NCI-H446 (cell line): Measurements from ENCODE around the gene CNOT1.
"Not testable (repeated sequence)": the region's sequence is repeated elsewhere in the genome, so short reads cannot be mapped to it uniquely, and the experiment has no call there.

Source experiments
- DNase-seq, 2 experiments: peaks; one replicate each; lab custom pipeline; 2025; lab: John Stamatoyannopoulos, UW

The CNOT1 gene

GRCh38 chr16:58629733-58630640 lies at the start of gene CNOT1:
TSS of gene CNOT1 (minus strand) at chr16:58629826. CDS start at chr16:58599337, 30,489 bp downstream.
- peak; percentile 91 to 94 for DNase-seq

DNA sequence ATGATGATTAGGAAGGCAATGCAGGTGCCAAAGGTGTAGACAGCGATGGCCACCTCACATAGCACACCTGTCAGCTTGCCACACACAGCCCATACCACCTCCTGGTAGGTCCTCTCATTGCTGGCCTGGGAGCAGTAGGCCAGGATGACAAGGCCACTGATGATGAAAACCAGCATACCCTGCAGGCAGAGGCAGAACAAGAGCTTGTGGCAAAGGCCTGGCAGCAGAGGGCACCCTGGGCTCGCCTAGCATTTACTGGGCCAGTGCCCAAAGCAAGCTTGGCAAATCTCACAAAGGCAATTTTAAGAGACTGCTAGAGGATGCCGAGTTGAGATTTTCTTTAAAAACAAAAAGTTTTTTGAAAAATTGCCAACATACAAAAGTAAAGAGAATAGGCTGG lies 49.1 kb upstream of the CNOT1 start:
- peak in 1 of 2 experiments; percentile 12 for DNase-seq

- no peak for DNase-seq
These were observed 48.6 kb upstream of the CNOT1 start for GRCh38 chr16:58678269-58678668.

DNA sequence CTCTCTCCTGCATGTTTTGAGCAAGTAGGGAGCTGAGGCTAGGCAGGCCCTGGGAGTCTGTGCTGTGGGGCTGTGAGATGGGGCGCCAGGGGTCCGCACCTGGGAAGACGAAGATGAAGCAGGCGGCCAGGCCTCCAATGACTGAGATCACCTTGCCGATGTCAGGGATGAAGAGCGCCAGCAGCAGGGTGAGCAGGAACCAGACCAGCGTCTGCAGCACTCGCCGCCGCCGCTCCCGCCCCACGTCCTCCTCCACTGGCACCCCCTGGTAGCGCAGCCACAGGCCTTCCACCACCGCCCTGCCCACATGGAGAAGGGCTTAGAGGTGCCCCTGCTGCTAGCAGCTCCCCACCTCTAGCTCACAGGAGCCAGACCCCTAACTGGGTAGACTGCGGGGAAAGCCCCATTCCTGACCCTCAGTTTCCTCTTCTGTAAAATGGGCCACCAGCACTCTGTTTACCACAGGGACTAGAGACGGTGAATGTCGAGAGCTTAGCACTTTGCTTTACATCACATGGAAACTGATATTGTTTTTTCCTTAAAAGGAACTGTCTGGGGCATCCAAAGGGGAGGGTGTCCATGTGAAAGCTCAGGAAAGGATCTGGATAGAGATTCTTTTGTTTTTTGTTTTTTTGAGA lies 41.4 kb upstream of the CNOT1 start:
- DNase-seq: no peak

GRCh38 chr16:58670177-58670576 lies 40.6 kb upstream of the CNOT1 start:
- DNase-seq: no peak

- DNase-seq: no peak
These were observed 35.6 kb upstream of the CNOT1 start for GRCh38 chr16:58665200-58665599.

DNA sequence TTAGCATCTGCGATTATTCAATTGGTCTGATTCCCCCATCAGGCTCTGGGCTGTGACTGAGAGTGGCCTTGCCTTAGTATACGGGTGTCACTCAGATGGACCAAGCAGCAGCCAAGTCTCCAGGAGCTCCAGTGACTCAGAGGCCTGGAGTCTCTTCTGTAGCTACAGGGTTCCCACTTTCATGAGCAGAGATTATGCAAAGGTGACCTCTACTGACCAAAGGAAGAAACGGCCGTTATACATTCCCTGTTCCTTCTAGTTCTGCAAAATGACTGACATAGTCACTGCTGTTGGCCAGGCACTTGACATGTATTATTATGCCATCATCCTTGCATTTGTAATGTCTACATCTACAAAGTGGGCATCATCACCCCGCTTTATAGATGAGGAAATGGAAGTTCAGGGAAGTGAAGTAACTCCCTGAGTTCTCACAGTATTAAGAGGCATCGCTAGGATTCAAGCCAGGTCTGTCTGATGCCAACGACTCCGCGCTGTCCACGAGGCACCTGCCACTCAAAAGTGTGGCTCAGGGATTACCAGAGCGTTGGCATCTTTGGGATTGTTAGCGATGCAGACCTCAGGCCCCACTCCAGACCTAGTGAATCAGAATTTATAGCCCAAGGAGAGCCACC lies 31.7 kb upstream of the CNOT1 start:
- DNase-seq: peak; percentile 2 to 66

DNA sequence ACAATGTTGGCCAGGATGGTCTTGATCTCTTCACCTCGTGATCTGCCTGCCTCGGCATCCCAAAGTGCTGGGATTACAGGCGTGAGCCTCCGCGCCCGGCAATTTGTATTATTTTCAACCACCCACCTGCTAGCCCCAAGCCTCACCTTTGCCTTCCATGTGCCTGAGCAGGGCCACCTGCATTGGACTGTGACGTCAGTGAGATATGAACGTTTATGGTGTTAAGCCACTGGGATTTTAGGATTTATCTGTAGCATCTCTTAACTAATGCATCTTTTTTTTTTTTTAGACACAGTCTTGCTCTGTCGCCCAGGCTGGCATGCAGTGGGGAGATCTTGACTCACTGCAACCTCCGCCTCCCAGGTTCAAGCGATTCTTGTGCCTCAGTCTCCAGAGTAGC lies 30.3 kb upstream of the CNOT1 start:
- DNase-seq: not testable (repeated sequence)

GRCh38 chr16:58658796-58659211 lies 29.2 kb upstream of the CNOT1 start:
- no peak for DNase-seq

DNA sequence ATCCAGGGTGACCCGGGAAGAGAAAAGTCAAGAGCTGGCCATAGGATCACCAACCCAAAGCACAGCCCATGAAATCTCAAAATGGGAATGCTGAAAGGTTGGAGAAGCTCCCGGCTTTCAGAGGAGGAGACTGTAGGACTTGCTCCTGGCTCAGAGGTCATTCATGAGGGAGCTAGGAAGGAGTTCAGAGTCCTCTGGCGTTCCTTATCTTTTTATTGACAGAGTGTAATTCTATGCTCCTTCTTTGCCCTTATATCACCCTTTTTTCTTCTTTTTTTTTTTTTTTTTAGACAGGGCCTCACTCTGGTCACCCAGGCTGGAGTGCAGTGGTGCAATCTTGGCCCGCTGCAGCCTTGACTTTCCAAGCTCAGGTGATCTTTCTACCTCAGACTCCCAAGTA lies 27.3 kb upstream of the CNOT1 start:
- no peak for DNase-seq

- DNase-seq: no peak
These were observed 25.6 kb upstream of the CNOT1 start for GRCh38 chr16:58655215-58655596.

GRCh38 chr16:58654560-58655214 lies 25.1 kb upstream of the CNOT1 start:
- DNase-seq: no peak

DNA sequence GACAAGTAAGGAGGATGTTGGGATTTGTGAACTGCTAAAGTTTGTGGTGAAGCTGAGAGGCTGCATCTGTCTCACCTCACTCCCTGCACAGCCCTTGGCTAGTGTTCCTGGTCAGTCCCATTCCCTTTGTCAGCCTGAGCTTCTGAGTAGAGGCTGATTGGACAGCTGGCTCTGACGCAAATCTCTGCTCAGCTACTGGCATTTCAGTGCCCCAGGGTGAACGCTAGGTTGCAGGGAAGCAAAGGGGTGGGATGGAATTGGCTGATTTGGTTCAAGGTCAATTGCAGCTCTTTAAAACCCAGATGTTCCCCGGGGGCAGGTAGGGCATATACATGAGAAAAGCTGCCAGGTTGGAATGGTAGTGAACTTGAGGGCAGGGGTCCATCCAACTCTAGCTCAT lies 23.1 kb upstream of the CNOT1 start:
- DNase-seq: no peak

GRCh38 chr16:58651965-58652348 lies 22.3 kb upstream of the CNOT1 start:
- no peak for DNase-seq

GRCh38 chr16:58649707-58650106 lies 20.1 kb upstream of the CNOT1 start:
- DNase-seq: no peak

GRCh38 chr16:58647107-58647506 lies 17.5 kb upstream of the CNOT1 start:
- DNase-seq: no peak

- DNase-seq: no peak
These were observed 15.3 kb upstream of the CNOT1 start for GRCh38 chr16:58644765-58645487.

DNA sequence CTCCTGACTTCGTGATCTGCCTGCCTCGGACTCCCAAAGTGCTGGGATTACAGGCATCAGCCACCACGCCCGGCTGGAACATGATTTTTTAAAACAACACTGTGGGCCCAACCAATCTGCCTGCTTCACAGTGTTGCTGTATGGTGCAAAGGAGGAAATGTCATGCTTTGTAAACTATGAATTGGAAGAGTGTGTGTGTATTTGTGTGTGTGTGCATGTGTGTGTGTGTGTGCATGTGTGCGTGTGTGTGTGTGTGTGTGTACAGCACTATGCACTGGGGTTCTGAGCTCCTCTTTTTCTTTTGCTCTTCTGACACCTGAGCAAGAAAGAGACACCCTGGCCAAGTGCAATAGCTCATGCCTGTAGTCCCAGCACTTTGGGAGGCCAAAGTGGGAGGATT lies 14.5 kb upstream of the CNOT1 start:
- no peak for DNase-seq

DNA sequence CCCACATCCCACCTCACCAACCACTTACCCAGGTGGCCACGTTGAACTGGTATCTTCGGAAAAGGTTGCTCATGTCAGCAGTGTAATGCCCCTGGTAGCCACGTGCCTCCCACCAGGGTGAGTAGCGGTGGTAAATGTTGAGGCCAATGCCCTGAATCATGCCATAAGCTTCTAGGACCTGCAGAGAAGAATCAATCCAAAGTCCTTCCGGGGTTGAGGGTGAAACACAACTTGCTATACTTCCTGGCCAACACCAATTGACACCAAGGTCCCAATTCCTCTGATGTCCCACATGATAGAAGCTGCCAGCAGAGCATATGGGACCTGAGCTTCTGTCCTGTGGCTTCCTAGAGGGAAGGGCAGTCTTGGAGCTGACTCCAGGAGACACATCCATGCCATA lies 11.3 kb upstream of the CNOT1 start:
- DNase-seq: no peak

DNA sequence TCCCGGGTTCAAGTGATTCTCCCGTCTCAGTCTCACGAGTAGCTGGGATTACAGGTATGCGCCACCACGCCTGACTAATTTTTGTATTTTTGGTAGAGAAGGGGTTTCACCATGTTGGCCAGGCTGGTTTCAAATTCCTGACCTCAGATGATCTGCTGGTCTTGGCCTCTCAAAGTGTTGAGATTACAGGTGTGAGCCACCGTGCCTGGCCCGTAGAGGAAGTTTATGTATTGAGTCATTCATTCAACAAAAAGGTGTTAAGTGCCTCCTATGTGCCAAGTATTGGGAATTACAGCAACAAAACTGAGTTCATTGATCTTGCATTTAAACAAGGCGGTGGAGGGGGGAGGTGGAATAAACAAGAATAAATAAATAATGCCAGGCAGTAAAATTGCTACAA lies 10.2 kb upstream of the CNOT1 start:
- DNase-seq: no peak

- DNase-seq: no peak
These were observed 9.6 kb upstream of the CNOT1 start for GRCh38 chr16:58639230-58639629.
